C4-2B (cell line): ENCODE data around the gene CNP.

Source experiments
- H3K27ac ChIP-seq: fragments of 450-650 bp; 2 replicates; pipeline ENCODE4 v1.5.1; 2017
- CTCF ChIP-seq: fragments of 450-650 bp; conservative IDR thresholded peaks from 2 replicates; pipeline ENCODE4 v1.5.1; 2017; ENCODE audit warnings: mild to moderate bottlenecking
- ZFX ChIP-seq: fragments of 450-650 bp; IDR thresholded peaks from 2 replicates; pipeline ENCODE4 v1.6.1; 2017

Gene CNP

DNA sequence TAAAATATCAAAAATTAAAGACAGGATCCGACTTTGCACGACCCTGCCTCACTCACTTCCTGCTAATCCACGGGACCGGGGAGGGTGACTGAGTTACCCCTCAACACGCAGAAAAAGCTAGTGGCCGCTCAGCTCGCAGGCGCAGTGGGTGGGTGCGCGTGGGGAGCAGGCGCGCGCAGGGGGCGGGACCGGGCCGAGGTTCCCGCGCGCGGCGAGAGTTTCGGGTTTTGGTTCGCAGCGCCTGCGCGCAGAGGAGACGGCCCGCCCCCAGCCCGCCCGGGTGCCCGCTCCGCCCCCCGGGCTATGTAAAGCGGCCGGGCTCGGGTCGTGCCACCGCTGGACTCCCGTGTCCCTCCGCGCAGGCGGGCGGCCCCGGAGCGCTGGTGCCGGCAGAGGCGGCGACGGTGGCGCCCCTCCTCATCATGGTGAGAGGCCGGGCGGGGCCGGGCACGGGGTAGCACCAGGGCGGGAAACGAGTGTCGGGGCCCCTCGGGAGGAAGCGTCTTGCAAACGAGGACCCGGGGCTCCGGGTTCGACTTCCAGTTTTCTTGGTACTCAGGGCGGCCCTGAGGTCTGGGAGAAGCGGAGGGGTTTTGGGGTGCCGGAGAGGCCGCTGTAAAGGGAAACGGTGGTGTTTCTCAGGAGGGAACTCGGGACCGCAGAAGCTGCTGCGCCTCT is at the start of gene CNP:
TSS of gene CNP (plus strand) at position 333 of the 678 bp plus-strand sequence. CDS start at position 423, 90 bp downstream.
- TF ChIP-seq ZFX (peak; percentile 68; the same call in 1 of the 2 replicates), CTCF (no peak)
- H3K27ac ChIP-seq = peak within 1 kb of the TSS; percentile 84

- peak overlapping the region; percentile 98 for H3K27ac ChIP-seq
- TF ChIP-seq CTCF (no peak), ZFX (no peak)
Measured at GRCh38 chr17:41917192-41917591, 49.4 kb upstream of the CNP start.

GRCh38 chr17:41917679-41918313 is 48.8 kb upstream of the CNP start:
- no peak for TF ChIP-seq CTCF
- no peak for TF ChIP-seq ZFX
- peak overlapping the region; percentile 98 for H3K27ac ChIP-seq

DNA sequence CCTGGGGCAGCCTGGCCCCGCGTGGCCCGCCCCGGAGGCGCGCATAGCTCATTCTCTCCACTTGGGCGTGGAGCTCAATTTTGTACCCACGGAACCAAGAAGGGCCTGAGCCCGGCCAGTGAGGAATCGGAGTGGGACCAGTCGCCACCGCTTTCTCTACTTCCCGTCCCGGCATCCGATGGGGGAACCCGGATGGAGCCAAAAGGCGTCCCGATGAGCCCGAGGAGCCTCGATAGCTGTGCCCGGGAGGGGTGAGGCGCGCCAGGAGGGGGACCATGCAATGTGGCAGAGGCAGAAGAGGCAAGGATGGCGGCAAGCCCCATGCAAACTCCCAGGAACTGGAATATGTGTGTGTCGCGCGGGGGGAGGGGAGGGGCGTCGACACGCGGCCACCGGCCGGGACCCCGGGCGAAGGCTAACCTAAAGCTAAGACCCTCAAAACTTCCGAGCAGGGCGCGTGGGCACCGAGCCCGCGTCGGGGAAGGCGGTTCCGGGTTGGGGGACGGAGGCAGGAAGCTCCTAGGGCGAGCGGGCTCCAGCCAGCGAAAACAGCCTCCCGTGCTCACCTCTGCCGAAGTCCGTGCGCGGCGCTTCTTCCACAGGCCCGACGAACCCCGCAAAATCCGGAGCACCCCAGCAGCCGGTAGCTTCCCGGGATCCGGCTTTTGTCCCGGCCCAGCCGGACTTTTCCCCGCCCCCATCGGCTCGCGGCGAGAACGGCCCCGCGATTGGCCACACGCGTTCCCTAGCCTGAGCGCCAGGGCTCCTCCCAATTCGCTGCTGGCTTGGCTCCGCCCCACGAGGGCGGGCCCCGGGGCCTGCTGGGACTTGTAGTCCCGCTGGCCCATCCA is 48.1 kb upstream of the CNP start, which contains the start of gene ACLY:
TSS of gene ACLY (minus strand) at position 638 of the 851 bp plus-strand sequence. CDS start 5,078 bp downstream, outside the sequence.
- TF ChIP-seq ZFX (peak; percentile 37; the same call in 1 of the 2 replicates), CTCF (no peak)
- H3K27ac ChIP-seq = peak within 1 kb of the TSS; percentile 98

- peak overlapping the region; percentile 98 for H3K27ac ChIP-seq
- TF ChIP-seq CTCF = no peak
- TF ChIP-seq ZFX = 0 out of 2 replicates have a peak, but pooled peaks have one; percentile 21
Measured at GRCh38 chr17:41919165-41919817, 47.3 kb upstream of the CNP start.

GRCh38 chr17:41919840-41920579 is 46.6 kb upstream of the CNP start:
- peak overlapping the region; percentile 98 for H3K27ac ChIP-seq
- no peak for TF ChIP-seq ZFX
- no peak for TF ChIP-seq CTCF
